Stimulated activated CD4-positive, alpha-beta T cell treated with anti-CD3 and anti-CD28 coated beads, Interleukin-12 subunit alpha, Interleukin-12 subunit beta, amount 100 ng/mL, for 4 hours (primary cell): ENCODE data around the gene ERC1.

Experiments
- DNase-seq: peaks from one replicate; pipeline ENCODE4 v3.0.0-alpha.2; 2020

Gene ERC1

DNA sequence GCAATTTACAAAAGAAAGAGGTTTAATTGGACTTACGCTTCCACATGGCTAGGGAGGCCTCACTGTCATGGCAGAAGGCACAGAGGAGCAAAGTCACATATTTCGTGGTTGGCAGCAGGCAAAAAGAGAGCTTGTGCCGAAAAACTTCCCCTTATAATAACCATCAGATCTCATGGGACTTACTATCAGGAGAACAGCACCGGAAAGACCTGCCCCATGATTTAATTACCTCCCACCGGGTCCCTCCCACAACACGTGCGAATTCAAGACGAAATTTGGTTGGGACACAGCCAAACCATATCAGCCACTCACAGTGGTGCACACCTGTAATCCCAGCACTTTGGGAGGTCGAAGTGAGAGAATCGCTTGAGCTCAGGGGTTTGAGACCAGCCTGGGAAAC lies 534.8 kb downstream of the ERC1 start:
- no peak for DNase-seq

DNA sequence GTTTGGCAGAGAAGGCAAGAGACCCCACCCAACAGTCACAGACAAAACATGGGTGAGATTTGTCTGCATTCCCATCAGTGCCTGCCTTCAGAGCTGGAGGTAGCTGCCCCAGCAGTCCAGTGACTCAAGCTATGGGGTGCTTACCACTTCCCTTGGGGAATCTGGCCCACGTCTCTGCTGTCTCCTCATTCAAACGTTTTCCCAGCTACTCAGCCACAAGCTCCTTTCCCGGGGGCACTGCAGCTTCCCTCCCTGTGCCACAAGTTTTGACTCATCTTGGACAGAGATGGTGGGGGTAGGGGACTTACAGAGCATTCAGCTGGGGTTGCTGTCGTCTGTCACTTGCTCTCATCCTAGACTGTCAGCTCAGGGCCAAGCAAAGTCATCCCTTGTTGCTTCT lies 536.8 kb downstream of the ERC1 start:
- no peak for DNase-seq

DNA sequence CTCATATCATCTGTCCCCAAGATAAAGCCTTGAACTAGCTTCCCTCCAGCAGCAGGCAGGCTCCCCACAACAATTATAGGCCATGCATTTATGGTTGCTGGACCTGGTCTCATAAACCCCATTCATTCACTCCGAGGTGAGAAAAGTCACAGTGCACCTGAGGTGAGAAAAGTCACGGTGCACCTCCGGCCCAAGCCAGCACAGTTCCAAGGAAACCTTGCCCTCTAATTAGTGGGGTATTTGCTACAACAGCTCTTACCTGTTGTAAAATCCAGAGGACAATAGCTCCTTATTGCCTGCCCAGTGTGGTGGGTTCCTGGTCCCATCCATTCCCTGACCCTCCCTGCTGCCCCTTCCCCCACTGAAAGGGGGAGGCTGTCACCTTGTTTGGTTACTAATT lies 537.8 kb downstream of the ERC1 start:
- no peak for DNase-seq

DNA sequence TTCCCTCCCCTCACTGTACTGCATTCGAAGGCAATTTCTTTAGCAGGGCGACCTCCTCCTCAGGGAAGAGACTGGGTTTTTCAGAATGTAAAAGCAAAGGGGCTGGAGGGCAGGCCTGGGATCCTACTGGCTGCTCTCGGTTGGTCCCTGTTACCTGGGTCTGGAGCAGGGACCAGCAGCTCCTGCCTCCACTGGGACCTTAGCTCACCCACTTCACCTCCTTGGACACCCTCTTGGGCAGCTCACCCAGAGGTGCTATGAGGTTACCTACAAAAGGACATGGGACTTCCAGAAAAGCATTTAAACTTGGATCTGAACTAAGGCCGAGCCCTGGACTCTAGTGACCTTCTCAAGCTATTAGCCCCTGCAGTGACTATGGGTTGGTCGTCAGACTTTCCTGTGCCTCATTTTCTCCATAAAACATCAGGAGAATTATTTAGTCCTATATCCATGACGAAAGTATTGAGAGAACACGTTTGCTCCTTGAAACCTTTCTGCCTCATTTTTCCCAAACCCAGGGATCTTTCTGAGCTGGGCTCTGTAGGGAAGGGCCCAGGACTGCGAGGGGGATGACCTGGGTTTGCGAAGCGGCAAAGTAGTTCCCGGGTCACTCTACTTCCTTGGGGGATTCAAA lies 538.3 kb downstream of the ERC1 start:
- DNase-seq = no peak

DNA sequence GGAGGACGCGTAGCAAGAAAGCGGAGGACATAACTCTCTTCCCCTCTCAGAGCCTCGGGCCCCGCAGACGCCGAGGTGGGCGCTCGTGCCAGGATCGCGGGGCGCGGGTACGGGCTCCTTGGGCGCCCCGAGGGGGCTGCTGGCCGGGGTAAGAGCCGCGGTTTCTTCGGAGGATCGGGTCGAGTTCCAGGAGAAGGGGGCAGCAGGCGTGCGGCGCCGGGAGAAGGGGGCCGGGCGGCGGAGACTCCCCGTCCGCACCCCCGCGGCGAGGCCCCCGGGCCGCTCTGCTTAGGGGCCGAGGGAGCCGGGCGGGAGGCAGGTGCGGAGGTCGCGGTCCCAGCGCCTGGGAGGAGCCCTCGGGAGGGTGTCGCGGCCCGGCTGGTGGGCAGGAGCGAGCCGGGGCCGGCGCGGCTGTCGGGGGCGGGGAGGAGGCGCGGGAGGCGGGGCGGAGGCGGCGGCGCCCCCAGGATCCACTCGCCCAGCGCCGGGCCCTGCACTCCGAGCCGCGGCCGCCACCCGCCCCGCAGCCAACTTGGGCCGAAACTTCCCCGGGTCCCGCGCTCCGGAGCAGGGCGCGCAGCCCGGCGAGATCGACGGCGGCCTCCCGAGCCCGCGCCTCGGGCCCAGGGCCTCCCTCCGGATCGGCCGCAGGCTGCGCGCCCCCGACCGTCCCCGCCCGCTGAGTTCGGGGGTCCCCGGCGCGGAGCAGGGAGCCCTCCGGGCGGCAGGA lies 539.0 kb downstream of the ERC1 start:
- DNase-seq = no peak

DNA sequence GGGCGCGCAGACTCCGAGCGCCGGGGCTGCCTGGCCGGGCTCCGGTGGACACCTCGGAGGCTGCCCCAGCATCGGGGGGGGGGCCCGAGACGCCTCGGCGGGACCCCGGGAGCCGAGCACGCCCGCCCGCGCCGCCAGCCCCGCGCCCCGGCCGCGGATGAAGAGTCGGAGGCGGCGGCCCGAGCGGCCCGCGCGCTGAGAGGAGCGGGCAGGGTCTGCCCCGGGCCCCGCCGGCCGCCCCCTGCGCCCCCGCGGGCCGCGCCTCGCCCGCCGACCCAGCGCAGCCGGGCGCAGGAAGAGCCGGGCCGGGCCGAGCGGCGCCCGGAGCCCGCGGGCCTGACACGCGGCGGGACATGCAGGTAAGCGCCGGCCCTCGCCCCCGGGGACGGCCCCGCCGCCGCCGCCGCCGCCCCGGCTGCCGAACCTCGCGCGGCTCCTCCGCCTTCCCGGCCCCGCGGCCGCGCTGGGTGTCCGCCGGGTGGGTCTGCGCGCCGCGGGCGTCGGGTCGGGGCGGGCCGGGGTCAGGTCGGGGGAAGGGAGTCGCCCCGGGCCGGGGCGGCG lies 539.6 kb downstream of the ERC1 start:
- DNase-seq = no peak

DNA sequence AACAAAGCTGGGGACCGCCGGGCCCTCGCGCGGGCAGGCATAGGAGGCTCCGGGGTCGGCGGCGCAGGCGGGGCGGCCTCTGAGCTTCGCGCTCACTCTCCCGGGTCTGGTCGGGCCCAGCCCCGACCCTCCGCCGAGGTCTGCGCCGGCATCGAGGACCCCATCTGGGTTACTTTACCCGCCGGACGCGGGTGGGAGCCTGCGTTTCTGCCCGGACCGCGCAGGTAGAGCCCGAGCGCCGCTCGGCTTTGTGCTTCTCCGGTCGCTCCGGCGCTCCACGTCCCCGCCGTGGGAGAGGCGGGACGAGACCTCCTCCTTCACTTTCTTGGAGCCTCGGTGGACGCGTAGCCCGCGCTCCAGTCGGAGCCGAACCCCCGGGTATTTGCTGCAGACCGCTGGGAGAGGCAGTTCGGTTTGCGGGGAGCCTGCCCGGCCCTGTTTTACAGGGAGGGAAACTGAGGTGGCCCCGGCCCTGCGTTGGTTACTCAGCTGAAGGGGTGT lies 540.2 kb downstream of the ERC1 start:
- DNase-seq = no peak

DNA sequence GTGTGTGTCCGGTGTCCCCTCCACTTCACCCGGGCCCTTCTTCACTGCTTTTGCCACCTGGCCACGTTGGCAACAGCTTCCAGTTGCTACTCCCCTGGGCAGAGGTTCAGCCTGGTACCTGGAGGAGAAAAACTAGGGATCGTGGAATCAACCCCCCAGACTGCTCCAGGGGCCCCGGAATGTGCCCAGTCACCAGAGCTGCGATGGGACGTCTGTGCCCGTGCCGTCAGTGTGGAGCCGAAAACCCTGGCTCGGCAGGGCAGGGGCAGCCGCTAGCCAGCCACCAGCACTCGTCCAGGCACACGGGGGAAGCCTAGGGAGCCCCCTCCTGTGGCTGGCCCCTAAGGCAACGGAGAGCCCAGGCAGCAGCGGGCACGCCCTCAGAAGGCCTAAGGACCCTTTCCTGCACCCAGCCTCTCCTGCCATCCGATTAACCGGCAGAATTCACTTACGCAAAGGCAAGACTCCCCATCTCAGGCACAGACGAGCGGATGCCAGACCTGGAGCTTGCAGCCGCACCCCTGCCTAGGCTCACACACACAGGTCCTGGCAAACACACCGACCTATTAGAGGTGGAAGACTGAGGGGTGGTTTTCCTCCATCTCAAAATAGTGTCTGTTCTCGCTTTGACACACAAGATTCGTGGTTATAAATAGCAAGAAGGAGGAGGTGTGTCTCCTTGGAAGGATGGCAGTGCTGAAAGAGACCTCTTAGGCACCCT lies 540.8 kb downstream of the ERC1 start:
- DNase-seq = no peak

DNA sequence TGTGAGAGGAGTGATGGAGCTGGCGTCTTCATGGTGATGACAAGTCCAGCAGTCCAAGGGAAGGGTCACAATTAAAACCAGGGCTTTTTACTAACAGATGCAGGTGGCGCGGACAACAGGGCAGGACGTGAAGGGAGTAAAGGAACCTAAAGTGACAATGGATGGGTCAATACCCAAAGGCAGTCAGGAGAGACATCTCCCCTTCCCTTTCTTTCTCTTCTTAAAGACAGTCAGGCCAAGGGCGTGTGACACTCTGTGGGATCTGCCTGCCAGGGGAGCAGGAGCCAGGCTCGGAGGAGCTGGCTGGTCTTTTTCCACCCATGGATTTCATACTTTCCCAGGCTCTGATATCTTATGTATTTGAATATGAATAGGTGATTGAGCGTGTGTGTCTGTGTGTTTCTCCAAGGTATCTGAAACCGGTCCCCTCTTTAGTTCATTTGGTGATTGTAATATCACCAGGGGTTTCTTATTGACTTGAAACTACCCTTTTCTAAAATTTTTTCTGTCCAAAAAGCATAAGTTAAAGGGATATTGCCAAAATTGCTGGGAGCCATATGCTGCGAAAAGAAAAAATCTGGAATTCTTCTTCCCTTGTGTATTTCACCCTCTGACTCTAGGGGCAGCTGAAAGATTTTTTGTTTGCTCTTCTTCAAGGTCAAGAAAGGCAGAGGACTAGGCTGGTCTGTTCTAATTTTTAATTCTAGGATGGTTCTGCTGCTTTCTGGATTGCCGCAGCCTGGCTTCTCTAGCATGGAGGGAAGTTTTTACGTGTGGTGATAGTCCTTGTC lies 541.5 kb downstream of the ERC1 start:
- no peak for DNase-seq

DNA sequence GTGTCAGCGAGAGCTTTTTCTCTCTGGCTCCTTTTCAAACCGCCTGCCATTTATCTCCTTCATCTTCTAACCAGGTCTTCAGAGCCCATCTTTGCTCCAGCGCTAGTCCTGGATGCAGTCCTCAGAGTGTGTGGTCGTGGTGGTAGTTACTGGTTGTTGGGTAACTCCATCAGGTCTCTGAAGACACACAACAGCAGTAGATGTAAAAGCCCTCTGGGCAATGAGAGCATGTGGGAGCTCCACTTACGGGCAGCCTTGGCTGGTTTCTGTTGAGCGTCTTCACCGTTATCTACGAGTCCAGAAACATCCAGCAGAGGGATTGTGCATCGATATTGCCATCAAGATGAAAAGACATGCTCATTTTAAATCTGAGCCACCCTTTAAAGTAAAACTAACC lies 542.2 kb downstream of the ERC1 start:
- no peak for DNase-seq

DNA sequence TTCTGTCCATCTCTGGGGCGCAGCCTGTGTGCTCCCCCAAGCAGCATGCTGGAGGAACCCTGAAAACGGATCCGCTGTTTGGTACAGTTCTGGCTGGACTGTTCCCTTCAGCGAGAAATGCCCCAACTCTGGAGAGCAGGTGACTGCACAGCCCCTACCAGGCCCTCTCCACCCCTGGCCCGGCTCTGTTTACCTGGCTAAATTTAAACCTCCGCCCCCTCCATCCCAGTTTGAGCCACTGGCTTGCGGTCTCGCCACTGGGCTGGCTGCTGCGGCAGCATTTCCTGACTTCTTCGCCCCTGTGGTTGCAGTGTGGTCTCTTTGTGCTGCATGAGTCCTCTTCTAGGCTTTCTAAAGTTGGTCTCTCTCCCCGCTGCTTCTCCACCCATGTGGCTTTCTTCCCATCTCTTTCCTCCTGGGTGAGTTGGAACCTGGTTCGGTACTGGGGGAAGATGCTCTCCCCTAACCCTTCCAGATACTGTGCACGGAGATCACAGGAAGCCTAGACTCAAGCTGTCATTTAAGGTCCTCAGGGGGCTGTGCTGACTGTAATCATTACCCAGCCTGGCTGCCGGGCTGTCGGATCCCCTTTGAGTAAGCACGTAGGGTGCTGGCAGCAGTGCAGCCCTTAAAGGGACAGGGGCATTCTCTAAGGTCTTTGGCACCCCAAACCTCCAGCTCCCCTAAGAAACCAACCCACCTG lies 542.7 kb downstream of the ERC1 start:
- no peak for DNase-seq

DNA sequence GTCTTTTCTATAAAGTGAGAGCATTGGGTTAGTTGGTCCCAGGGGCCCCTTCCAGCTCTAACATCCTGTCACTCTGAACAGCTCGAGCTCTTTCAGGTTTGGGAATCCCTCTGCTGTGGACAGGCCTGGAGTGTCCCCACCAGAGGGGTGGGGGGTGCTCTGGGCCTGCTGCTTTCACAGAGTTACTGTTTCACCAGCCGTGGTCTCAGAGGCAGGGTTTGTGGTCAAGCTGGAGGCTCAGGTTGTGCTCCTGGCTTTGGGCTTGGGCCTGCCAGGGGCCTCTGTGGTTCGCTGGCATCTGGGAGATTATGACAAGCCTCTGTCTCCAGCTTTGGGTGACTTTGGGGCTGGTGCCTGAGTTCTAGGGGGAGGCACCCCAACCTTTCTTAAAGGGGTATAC lies 543.7 kb downstream of the ERC1 start:
- no peak for DNase-seq

DNA sequence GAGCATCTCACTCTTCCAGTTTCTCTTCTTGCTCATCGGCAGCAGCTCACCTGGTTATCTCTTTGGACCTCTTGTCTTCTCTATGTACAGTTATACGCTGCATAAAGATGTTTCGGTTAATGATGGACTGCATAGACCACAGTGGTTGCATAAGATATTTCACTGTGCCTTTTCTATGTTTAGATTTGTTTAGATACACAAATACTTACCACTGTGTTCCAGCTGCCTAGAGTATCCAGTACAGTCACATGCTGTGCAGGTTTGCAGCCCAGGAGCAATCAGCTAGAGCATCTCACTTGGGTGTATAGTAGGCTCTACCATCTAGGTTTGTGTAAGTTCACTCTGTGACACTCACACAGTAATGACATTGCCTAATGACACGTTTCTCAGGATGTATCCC lies 545.8 kb downstream of the ERC1 start:
- DNase-seq = no peak

DNA sequence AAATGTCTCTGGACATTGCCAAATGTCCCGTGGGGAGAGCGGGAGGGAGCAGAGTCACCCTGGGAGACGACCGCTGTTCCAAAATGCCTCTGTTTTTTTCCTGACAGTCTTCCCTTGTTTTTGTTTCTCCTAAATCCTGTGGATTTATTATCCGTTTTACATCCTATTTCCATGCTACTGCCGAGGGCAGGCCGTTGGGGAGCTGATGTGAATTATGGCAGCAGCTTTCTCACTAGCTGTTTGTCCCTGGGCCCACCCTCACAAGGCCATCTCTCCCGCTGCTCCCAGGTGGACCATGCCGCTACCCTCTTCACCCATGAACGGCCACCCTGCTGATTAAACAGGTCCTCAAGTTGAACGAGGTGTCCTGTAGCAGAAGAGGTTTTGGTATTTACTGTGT lies 548.1 kb downstream of the ERC1 start:
- DNase-seq = no peak

DNA sequence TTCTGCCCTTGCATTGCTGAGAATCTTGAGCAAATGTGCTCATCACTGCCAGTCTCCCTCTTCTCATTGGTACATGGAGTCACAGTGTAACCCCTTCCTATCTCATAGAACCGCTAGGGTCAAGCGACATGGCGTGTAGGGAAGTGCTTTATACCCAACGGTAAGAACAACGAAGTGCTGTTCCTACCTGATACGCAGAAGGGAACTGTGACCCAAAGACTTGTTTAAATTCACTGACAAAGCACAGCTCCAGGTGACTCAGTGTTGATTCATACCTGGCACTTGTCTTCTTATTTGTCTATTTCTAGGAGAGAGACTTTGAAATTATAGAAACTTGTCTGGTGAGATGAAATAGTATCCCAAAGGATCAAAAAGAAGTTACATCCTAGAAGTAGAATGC lies 549.7 kb downstream of the ERC1 start:
- DNase-seq = no peak

DNA sequence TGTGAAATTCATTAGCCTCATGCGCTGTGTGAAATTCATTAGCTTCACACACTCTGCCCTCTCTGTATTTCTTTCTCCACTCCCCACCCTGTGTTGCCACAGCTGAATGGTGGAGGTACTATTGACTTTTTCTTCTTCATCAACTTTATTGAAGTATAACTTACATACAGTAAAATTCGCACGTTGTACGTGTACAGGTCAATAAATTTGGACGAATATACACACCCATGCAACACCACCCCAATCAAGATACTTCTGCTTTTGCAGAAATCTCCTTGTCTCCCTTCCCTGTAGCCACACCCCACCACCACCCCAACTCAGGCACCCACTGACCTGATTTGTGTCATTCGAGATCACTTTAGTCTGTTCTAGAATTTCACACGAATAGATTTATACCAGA lies 551.6 kb downstream of the ERC1 start:
- no peak for DNase-seq

DNA sequence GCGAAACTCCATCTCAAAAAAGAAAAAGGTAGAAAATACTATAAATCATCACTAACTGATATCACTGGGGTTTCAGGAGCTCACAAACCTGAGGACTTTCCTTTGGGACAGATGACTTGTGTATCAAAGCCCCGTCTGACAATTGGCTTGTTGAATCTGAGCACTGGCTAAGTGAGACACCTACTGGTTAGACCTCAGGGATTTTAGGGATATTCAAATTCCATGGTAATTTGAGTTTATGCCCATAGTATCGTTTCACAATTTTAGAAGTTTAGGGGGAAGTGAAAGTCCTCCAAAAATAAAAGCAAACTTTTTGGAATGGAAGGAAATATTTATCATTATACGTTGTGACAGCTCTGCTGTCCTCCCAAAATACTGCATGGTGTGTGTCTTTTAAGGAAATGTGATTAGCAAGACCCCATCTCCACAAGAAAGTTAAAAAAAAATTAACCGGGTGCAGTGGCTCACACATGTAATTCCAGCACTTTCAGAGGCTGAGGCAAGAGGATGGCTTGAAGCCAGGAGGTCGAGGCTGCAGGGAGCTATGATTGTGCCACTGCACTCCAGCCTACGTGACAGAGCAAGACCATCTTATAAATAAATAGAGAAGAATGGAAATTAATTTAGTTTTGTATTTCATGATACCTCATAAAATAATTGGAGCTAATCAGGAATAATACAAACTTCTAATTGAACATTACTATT lies 554.1 kb downstream of the ERC1 start:
- DNase-seq = no peak
